Measurements from ENCODE around the gene RFPL2. TPM values are rescaled to one million over a fixed set of nuclear protein-coding genes. Genes with fewer than 3 reads are reported as not detected.
A peak's percentile ranks its signal among the peaks of the same experiment; 100 is the strongest.
"Not testable (repeated sequence)": the region's sequence is repeated elsewhere in the genome, so short reads cannot be mapped to it uniquely, and the experiment has no call there.

Gene RFPL2
- total RNA-seq, 1 experiment from 2014 or later, result 2.8 TPM

DNA sequence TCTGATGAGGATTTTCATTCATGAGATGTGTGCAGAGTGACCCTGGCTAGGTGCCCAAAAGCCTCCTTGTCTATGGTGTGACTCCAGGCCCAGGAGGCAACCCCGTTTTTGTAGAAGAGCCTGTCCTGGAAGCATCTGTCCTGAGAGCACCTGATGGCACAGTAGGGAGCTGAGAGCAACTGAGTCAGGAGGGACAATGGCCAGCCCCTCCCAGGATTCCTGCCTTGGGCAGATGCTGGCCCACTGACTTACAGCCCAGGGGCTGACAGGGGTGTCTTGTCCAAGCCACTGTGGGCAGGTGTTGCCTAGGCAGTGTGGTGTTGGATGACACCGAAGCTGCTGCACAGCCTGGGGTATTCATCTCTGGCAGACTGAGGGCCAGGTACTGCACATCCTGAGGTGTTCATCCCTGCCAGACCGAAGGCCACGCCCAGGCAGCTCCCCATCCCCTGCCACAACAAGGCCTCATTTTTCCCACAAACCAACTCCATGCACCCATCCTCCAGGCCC, 3.2 kb upstream of the RFPL2 start:
- in situ Hi-C loops (cut with HindIII; ENCODE audit: low pct_unique_long_range_greater_than_20kb, low sequenced_read_pairs), result no loop called here

DNA sequence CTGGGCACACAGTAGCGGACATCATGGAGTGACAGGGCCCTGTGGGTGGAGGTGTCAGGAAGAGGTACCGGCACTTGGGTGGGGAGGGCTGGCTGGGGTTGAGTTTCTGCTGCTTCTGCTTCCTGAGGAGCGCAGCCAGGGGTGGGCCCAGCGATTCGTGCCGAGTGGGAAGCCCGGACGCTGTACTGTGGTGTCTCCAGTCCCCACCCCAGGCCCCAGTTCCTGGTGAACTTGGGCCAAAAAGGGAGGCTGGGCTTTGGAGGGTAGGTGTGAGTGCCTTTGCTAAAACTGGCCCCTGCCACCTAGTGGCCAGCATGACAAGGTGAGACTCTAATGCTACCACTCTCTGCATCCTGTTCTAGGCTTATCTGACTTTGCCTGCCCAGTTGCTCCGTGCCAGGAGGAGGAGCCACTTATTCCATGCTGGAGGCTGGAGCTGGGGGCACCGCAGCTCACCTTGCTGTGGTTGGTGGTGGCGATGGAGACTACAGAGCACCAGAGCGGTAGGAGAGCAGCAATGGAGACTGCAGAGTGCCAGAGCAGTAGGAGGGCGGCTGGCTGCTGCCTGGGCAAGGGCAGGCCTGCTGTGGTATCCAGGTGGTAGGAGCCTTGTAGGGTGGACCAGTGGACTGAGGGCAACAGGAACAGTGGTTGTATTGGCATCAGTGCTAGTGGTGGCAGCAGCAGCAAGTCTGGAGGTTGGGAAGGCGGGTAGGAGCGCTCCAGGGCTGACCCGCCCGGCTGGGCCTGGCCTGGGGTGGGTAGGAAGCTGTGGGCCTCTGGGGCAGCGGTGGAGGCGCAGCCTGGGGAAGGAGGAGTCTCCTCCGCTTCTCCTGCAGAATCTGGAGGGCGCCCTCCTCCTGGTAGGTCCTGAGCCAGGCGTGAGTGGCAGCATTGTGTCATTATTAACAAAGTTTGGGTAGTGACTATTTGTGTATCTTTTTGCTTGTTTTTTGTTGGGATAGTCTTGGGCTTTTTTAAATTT, 2.2 kb upstream of the RFPL2 start:
- peak; percentile 55 for DNase-seq (ENCODE audit: low read depth)
- in situ Hi-C loops (cut with HindIII; ENCODE audit: low pct_unique_long_range_greater_than_20kb, low sequenced_read_pairs), result no loop called here

More for the DNA sequence above, 3.2 kb upstream of the RFPL2 start:
- DNase-seq (ENCODE audit: low read depth), result no peak

DNA sequence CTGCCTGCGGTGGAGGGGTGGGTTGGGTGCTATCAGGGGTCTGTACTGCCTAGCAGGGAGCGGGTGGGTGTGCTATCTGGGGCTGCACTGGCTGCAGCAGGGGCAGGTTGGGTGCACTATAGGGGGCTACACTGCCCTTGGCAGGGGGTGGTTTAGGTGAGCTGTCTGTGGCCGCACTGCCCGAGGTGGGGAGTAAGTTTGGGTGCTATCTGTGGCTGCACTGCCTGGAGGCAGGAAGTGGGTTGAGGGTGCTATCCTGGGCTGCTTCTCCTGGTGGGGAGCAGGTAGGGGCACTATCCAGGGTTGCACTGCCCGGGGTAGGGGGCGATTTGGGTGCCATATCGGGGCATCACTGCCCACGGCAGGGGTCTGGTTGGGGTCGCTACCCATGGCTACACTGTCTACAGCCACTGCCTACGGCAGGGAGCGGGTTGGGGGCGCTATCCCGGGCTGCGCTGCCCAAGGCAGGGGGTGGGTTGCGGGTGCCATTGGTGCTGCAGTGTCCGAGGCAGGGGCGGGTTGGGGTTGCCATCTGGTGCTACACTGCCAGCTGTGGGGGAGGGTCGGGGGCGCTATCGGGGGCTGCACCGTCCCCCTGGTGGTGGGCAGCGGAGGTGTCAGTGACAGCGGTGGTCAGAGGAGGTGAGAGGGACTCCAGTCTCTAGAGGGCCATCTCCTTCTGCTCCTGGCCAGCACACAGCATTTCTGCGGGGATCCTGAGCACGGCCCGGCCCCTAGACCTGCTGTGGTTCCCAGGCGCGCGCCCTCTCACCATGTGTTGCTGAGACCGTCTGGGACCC, 1.3 kb upstream of the RFPL2 start:
- no peak for DNase-seq (ENCODE audit: low read depth)
- in situ Hi-C loops (cut with HindIII; ENCODE audit: low pct_unique_long_range_greater_than_20kb, low sequenced_read_pairs), result no loop called here

DNA sequence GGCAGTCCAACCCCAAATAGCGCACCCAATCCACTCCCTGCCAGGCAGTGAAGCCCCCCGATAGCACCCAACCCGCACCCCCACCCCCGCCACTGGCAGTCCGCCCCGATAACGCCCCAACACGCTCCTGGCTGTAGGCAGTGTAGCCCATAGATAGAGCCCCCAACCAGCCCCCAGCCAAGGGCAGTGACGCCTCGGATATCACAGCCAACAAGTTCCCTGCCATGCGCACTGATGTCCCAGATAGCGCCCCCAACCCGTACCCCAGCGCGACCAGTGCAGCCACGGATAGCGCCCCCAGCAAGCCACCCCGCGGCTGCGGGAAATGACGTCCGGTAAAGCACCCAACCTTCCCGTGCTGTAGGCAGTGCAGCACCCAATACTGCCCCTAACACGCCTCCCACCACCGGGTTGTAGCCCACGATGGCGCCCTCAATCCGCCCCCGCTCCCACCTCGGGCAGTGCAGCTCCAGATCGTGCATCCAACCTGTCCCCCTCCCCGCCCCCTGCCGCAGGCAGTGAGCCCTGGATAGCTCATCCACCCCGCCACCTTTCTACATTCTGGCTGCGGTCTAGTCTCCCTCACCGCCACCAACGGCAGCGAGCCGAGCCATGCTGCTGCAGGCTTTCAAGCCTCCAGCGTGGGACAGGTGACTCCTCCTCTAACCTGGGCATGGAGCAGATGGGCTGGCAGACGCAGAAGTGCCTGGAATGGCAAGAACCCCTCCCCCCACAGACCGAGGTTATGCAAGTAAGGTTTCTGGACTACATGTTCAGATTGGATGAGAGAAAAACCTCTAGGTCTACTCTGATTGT, 625 bp downstream of the RFPL2 start:
- in situ Hi-C loops (cut with HindIII; ENCODE audit: low pct_unique_long_range_greater_than_20kb, low sequenced_read_pairs), result no loop called here
- DNase-seq (ENCODE audit: low read depth), result no peak

DNA sequence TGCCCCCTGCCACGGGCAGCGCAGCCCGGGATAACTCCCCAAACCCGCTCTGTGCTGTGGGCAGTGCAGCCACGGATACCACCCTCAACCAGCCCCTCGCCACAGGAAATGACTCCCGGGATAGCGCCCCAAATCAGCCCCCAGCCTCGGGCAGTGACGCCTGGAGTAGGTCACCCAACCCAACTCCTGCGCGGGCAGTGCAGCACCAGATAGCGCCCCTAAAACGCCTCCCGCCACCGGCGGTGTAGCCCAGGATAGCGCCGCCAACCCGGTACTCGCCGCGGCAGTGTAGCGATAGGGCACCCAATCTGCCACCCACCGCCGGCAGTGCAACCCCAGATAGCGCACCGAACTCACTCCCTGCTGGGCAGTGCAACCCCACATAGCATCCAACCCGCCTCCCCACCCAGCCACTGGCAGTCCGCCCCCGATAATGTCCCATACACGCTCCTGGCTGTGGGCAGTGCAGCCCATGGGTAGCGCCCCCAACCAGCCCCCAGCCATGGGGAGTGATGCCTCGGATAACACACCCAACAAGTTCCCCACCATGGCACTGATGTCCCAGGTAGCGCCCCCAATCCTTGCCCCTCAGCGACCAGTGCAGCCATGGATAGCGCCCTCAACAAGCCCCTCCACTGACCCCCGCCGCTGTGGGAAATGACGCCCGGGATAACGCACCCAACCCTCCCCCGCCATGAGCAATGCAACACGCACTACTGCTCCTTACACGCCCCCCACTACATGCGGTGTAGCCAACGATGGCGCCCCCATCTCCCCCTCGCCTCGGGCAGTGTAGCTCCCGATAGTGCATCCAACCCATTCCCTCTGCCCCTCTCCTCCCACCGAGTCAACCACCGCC, 1.5 kb downstream of the RFPL2 start:
- DNase-seq (ENCODE audit: low read depth), result no peak
- in situ Hi-C loops (cut with HindIII; ENCODE audit: low pct_unique_long_range_greater_than_20kb, low sequenced_read_pairs), result no loop called here

DNA sequence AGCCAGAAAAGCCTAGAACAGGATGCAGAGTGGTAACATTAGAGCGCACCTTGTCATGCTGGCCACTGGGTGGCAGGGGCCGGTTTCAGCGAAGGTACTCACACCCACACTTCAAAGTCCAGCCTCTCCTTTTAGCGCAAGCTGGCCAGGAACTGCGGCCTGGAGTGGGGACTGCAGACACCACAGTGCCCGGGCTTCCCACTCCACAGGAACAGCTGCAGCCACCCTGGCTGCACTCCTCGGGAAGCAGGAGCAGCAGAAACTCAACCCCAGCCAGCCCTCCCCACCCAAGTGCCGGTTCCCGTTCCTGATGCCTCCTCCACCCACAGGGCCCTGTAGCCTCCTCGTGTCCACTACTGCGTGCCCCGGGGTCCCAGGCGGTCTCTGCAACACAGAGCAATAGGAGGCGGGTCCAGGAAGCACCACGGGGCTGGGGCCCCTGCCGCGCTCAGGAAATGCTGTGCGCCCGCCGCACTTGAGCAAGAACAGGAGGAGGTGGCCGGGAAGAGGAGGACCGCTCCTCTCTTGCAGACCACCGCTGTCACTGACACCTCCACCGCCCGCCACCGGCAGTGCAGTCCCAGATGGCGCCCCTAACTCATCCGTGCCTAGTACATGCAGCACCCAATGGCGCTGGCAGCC, 2.2 kb downstream of the RFPL2 start:
- in situ Hi-C loops (cut with HindIII; ENCODE audit: low pct_unique_long_range_greater_than_20kb, low sequenced_read_pairs), result no loop called here
- DNase-seq (ENCODE audit: low read depth), result peak; percentile 63

DNA sequence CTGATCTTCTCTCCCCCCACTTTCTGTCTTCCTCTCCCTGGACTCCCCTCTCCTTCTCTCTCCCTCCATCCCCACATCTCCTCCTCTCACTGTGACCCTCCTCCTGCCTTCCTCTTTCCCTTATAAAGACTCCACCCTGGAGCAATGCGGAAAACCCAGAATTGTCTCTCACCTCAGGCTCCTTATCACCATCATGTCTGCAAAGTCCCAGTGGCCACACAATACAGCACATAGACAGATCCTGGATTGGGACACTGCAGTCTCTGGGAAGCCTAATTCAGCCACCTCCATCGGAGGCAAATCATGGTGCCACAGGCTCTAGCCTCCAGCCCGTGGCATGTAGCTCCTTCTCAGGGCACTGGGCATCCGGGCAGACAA, 2.7 kb downstream of the RFPL2 start:
- in situ Hi-C loops (cut with HindIII; ENCODE audit: low pct_unique_long_range_greater_than_20kb, low sequenced_read_pairs), result no loop called here
- peak; percentile 19 for DNase-seq (ENCODE audit: low read depth)

DNA sequence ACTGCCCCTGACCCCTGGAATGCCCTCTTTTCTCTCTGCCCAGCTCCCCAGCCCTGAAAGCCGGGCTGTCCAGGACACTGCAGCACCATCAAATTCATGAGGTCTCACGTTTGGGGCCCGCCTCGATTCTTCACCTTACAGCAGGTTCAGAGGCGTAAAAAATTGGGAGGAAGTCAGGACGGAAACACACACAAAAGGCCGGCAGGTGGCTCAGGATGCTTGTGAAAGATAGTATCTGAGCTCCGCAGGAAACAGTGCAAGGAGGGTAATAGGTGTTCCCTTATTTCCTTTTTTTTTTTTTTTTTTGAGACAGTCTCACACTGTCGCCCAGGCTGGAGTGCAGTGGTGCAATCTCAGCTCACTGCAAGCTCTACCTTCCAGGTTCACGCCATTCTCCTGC, 4.1 kb downstream of the RFPL2 start:
- DNase-seq (ENCODE audit: low read depth), result no peak
- in situ Hi-C loops (cut with HindIII; ENCODE audit: low pct_unique_long_range_greater_than_20kb, low sequenced_read_pairs), result no loop called here

DNA sequence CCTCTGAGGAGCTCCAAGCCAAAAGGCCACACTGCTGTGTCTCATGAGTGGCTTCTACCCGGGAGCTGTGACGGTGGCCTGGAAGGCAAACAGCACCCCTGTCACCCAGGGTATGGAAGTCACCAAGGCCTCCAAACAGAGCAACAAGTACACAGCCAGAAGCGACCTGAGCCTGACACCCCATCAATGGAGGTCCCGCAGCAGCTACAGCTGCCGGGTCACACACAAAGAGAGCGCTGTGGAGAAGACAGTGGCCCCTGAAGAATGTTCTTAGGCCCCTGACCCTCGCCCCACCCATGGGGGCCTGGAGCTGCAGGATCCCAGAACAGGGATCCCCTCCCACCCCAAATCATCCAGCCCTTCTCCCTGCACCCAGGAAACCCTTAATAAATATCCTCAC, 4.9 kb downstream of the RFPL2 start:
- DNase-seq (ENCODE audit: low read depth), result no peak
- in situ Hi-C loops (cut with HindIII; ENCODE audit: low pct_unique_long_range_greater_than_20kb, low sequenced_read_pairs), result no loop called here

DNA sequence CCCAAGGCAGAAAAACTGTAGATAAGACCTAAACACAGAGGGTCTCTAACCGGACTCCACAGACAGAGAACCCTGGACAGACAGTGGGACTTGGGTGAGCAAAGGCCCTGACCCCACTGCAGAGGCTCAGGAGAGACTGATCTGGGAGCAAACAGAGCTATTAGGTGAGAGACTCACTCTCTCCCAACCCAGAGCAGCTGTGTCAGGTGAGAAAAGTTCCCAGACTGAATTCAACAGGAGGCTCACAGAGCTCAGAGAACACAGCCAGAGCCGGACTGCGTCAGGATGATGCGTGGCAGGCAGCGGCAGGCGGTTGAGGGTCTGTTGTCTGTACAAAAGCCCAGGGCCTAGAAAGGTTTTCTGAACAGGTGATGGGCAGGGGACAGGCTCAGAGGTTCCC, 5.5 kb downstream of the RFPL2 start:
- DNase-seq (ENCODE audit: low read depth), result no peak
- in situ Hi-C loops (cut with HindIII; ENCODE audit: low pct_unique_long_range_greater_than_20kb, low sequenced_read_pairs), result no loop called here

DNA sequence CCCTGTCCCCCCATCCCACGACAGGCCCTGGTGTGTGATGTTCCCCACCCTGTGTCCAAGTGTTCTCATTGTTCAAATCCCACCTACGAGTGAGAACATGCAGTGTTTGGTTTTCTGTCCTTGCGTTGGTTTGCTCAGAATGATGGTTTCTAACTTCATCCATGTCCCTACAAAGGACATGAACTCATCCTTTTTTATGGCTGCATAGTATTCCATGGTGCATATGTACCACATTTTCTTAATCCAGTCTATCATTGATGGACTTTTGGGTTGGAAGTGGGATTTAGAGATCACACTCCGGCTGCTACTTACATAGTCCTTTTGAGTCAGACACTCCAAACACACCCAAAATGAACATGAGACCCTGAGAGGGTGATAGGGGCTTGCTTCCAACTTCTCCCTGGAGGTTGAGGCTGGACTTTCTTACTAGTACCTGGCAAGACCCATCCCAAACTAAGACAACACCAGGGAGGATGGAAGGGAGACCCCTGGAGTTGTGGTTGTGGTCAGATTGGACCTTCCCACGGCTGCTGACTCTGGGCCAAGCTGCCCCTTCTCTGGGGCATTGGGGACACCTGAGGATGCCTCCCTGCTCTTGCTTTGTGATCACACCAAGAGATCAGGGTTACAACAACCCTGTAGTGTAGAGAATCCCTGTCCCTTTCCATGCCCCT, 7.2 kb downstream of the RFPL2 start:
- in situ Hi-C loops (cut with HindIII; ENCODE audit: low pct_unique_long_range_greater_than_20kb, low sequenced_read_pairs), result not testable (repeated sequence)

DNA sequence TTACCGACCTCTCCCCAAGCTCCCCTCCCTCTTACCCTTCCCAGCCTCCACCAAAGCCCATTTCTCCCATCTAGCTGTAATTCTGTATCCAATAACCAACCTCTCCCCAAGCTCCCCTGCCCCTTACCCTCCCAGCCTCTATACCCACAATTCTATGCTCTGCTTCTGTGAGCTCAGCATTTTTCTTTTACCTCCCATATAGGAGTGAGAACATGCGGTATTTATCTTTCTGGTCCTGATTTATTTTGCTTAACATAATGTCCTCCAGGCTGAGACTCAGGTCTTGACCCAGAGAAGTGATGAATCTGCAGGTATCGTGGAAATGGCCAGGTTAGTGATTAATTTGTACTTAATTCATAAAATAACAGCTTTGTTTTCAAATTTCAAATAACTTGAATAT, 9.0 kb downstream of the RFPL2 start:
- DNase-seq (ENCODE audit: low read depth); in situ Hi-C loops (cut with HindIII; ENCODE audit: low pct_unique_long_range_greater_than_20kb, low sequenced_read_pairs): not testable (repeated sequence)

More for the DNA sequence above, 7.2 kb downstream of the RFPL2 start:
- DNase-seq (ENCODE audit: low read depth), result not testable (repeated sequence)

DNA sequence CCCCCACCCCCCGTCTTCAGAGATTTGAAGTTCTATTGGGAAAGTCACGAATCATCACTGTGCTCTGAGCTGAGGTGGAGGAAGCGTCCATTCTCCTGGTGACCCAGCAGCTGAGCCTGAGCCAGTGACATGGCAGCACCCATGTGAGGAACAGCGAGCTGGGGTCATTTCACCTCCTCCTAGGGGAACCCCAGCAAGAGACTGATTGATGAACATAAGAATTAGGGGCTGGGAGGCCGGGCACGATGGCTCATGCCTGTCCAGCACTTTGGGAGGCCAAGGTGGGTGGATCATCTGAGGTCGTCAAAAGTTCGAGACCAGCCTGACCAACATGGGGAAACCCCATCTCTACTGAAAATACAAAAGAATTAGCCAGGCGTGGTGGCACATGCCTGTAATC, 11.5 kb downstream of the RFPL2 start:
- in situ Hi-C loops (cut with HindIII; ENCODE audit: low pct_unique_long_range_greater_than_20kb, low sequenced_read_pairs), result not testable (repeated sequence)
- DNase-seq (ENCODE audit: low read depth), result peak; percentile 37

DNA sequence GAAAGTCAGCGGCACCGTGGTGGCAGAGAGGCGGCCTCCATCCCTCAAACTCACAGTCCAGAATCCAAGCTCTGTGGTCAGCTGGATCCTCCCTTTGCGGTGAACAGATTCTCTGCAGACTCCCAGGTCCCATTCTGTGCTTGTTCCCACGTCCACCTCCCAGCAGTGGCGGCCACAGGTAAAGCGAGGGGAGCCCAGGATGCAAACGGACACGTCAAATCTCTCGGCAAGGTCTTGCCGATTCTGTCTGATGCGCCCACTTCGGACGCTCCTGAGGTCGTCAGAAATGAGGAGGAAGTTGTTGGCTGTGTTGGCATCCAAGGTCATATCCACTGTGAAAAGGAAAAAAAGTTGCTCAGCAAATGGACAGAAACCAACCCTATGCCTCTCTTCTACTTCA, 13.9 kb downstream of the RFPL2 start:
- in situ Hi-C loops (cut with HindIII; ENCODE audit: low pct_unique_long_range_greater_than_20kb, low sequenced_read_pairs); DNase-seq (ENCODE audit: low read depth): not testable (repeated sequence)

DNA sequence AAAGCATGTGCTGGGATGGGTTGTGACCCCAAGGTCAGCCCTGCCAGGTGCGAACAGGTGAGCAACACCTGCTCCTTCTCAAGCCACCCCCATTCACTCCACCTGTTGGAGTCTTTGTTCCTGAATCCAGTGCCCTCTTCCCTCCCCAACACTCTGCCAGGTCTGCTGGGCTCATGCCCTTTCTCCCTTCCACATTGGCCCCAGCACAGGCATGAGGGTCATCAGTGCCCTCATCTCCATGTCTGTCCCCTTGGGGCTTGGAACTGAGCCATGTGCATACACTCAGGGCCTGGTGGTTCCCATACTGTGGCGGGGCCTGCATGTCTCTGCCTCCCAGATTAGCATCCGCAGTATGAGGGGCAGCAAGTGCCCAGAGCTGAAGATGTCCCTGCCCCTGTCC, 19.1 kb downstream of the RFPL2 start:
- DNase-seq (ENCODE audit: low read depth), result no peak
- in situ Hi-C loops (cut with HindIII; ENCODE audit: low pct_unique_long_range_greater_than_20kb, low sequenced_read_pairs), result no loop called here

DNA sequence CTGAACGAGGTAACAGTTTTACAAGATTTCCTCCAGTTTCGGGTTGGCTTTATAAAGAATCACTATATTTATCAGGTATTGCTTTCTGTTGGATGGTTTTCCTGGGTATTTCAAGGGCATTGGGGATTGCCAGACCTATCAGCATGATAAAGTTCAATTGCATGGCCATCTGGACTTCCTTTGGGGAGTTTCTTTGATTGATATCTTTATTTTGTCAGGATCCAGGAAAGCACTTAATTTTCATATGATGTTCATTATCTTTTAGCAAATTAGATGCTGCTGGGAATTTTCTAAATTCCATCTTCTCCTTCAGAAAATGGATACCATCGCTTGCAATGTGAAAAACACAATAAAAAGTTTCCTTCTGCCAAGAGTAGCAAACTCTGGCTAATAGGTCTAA, 21.2 kb downstream of the RFPL2 start:
- DNase-seq (ENCODE audit: low read depth), result no peak
- in situ Hi-C loops (cut with HindIII; ENCODE audit: low pct_unique_long_range_greater_than_20kb, low sequenced_read_pairs), result no loop called here
